SK-N-SH (cell line): ENCODE results near the gene BMF.

Experiments used
- FOXM1 ChIP-seq: IDR thresholded peaks from 2 replicates; pipeline ENCODE4 v1.4.0; 2012; ENCODE audit warnings: low read depth, mild to moderate bottlenecking
- MEF2A ChIP-seq: IDR thresholded peaks from 2 replicates; pipeline ENCODE4 v1.4.0; 2012; ENCODE audit warnings: low read depth, borderline replicate concordance
- NFIC ChIP-seq: IDR thresholded peaks from 2 replicates; pipeline ENCODE4 v1.4.0; 2012; ENCODE audit warnings: borderline replicate concordance
- POLR2AphosphoS5 ChIP-seq: IDR thresholded peaks from 2 replicates; pipeline ENCODE4 v1.6.1; 2012; ENCODE audit warnings: low read depth, low read length
- RCOR1 ChIP-seq: fragments of 150-350 bp; IDR thresholded peaks from 2 replicates; pipeline ENCODE4 v1.6.1; 2017; ENCODE audit warnings: antibody characterized with exemption, low read length
- RXRA ChIP-seq: IDR thresholded peaks from 2 replicates; pipeline ENCODE4 v1.4.0; 2012; ENCODE audit warnings: low read depth, mild to moderate bottlenecking, borderline replicate concordance
- TCF12 ChIP-seq: IDR thresholded peaks from 2 replicates; pipeline ENCODE4 v1.4.0; 2012
- TF ChIP-seq, protein P1 (sequence below): fragments of 200-600 bp; sonication (generic); IDR thresholded peaks from 2 replicates; pipeline ENCODE4 v1.6.1; 2017; ENCODE audit warnings: antibody characterized with exemption, mild to moderate bottlenecking, moderate library complexity

DNA sequence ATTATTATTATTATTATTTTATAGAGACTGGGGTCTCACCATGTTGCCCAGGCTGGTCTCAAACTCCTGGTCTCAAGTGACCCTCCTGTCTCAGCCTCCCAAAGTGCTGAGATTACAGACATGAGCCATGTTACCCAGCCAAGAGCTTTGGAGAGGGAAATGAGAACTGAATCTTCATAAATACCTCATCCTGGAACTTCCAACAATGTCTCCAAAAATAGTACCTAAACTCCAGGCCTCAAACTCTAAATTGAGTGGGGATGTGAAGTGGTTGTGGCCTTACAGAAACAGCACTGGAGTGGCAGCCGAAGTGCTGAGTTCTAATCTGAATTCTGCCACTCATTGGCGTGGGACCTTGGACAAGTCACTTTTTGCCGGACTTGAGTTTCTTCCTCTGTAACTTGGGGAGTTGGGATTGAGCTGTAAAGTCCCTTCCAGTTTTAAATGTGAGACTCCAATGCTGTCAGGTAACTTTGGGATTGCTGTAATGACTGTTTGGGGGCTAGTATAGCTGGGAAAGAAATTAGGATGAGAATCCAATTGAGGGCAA lies 59.7 kb downstream of the BMF start:
- TF ChIP-seq, protein P1, sequence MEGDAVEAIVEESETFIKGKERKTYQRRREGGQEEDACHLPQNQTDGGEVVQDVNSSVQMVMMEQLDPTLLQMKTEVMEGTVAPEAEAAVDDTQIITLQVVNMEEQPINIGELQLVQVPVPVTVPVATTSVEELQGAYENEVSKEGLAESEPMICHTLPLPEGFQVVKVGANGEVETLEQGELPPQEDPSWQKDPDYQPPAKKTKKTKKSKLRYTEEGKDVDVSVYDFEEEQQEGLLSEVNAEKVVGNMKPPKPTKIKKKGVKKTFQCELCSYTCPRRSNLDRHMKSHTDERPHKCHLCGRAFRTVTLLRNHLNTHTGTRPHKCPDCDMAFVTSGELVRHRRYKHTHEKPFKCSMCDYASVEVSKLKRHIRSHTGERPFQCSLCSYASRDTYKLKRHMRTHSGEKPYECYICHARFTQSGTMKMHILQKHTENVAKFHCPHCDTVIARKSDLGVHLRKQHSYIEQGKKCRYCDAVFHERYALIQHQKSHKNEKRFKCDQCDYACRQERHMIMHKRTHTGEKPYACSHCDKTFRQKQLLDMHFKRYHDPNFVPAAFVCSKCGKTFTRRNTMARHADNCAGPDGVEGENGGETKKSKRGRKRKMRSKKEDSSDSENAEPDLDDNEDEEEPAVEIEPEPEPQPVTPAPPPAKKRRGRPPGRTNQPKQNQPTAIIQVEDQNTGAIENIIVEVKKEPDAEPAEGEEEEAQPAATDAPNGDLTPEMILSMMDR, result no peak
- no peak for TF ChIP-seq MEF2A
- no peak for TF ChIP-seq NFIC
- no peak for TF ChIP-seq POLR2AphosphoS5
- TF ChIP-seq RCOR1, result no peak
- TF ChIP-seq FOXM1, result no peak
- no peak for TF ChIP-seq TCF12
- no peak for TF ChIP-seq RXRA
